H1 (cell line): ENCODE results near the gene DUS4L. TPM values are rescaled to one million over a fixed set of nuclear protein-coding genes. Genes with fewer than 3 reads are reported as not detected.

ENCODE experiments used
- CTCF ChIA-PET: fragments of 300-600 bp; sonication (Branson Sonifier 250); formaldehyde crosslinking; loops from one replicate; lab custom pipeline; 2021; ENCODE audit not compliant: partially characterized antibody; lab: Charles Lee
- POLR2A ChIA-PET: fragments of 300-600 bp; sonication (Branson Sonifier 250); formaldehyde crosslinking; loops from one replicate; lab custom pipeline; 2021; ENCODE audit warnings: inconsistent platforms; ENCODE audit not compliant: partially characterized antibody; lab: Charles Lee
- DNase-seq, 2 experiments: peaks; one replicate each; pipeline versions ENCODE4 v3.0.0 to v3.0.0-alpha.2; 2010 to 2022; ENCODE audit warnings: low spot score in 2 of 2, low read depth in 1 of 2, mixed read lengths in 1 of 2
- FAIRE-seq: peaks from 2 replicates; lab custom pipeline; 2011; peaks lifted over from hg19 to GRCh38; lab: Jason Lieb, UNC
- H2AFZ ChIP-seq: 2 replicates; pipeline ENCODE4 v1.8.1; 2012; ENCODE audit warnings: low read length, inconsistent platforms
- H2AK5ac ChIP-seq: 2 replicates; pipeline ENCODE4 v1.6.1; 2013; ENCODE audit warnings: low read depth, low read length
- H2BK120ac ChIP-seq: replicated peaks from 2 replicates; pipeline ENCODE3; 2013; ENCODE audit warnings: low read depth, low read length, inconsistent platforms
- H2BK12ac ChIP-seq: 2 replicates; pipeline ENCODE4 v1.6.1; 2013; ENCODE audit warnings: low read depth, low read length
- H2BK15ac ChIP-seq: 2 replicates; pipeline ENCODE4 v1.6.1; 2013; ENCODE audit warnings: low read length
- H2BK20ac ChIP-seq: 2 replicates; pipeline ENCODE4 v1.6.1; 2013; ENCODE audit warnings: low read length
- H2BK5ac ChIP-seq: 2 replicates; pipeline ENCODE4 v1.6.1; 2013; ENCODE audit warnings: low read depth, low read length
- H3K14ac ChIP-seq: 2 replicates; pipeline ENCODE4 v1.6.1; 2013; ENCODE audit warnings: inconsistent platforms; ENCODE audit not compliant: insufficient read length
- H3K18ac ChIP-seq: 2 replicates; pipeline ENCODE4 v1.6.1; 2013; ENCODE audit warnings: low read length; ENCODE audit errors: extremely low read depth
- H3K23ac ChIP-seq: 2 replicates; pipeline ENCODE4 v1.6.1; 2013; ENCODE audit warnings: inconsistent platforms; ENCODE audit not compliant: insufficient read length
- H3K23me2 ChIP-seq: 2 replicates; pipeline ENCODE4 v1.6.1; 2013; ENCODE audit warnings: low read depth, low read length
- H3K27ac ChIP-seq: 2 replicates; pipeline ENCODE4 v1.6.1; 2011; ENCODE audit warnings: low read depth, low read length, inconsistent platforms
- H3K27me3 ChIP-seq, 4 experiments: replicated peaks in 1 of 4; 1 replicate in 1 of 4; 2 replicates in 3 of 4; pipeline versions ENCODE4 v1.6.1 to v1.8.1; 2011 to 2013; ENCODE audit warnings: low read length in 3 of 4, mild to moderate bottlenecking in 3 of 4, inconsistent platforms in 2 of 4, mixed read lengths in 2 of 4, moderate library complexity in 1 of 4; ENCODE audit not compliant: control insufficient read depth in 3 of 4, insufficient read depth in 3 of 4; ENCODE audit errors: extremely low read depth in 1 of 4
- H3K36me3 ChIP-seq, 4 experiments: 2 replicates each; pipeline versions ENCODE4 v1.6.1 to v1.8.1; 2011 to 2013; ENCODE audit warnings: mild to moderate bottlenecking in 4 of 4, low read length in 3 of 4, moderate library complexity in 2 of 4, control low read depth in 1 of 4, inconsistent platforms in 1 of 4; ENCODE audit not compliant: insufficient read depth in 4 of 4, control insufficient read depth in 2 of 4
- H3K4ac ChIP-seq: replicated peaks from 2 replicates; pipeline ENCODE3; 2013; ENCODE audit warnings: low read length, low read depth, mixed read lengths, inconsistent platforms; ENCODE audit not compliant: insufficient read length
- H3K4me1 ChIP-seq, 4 experiments: replicated peaks in 1 of 4; 1 replicate in 1 of 4; 2 replicates in 3 of 4; pipeline versions ENCODE4 v1.6.1 to v1.8.1; 2011 to 2013; ENCODE audit warnings: low read length in 3 of 4, inconsistent platforms in 2 of 4, mixed read lengths in 1 of 4; ENCODE audit not compliant: insufficient read depth in 4 of 4, control insufficient read depth in 3 of 4
- H3K4me2 ChIP-seq, 2 experiments: 2 replicates each; pipeline versions ENCODE4 v1.6.1 to v1.8.1; 2011 to 2013; ENCODE audit warnings: low read depth in 2 of 2, low read length in 2 of 2, control low read depth in 1 of 2, inconsistent platforms in 1 of 2, mild to moderate bottlenecking in 1 of 2; ENCODE audit not compliant: insufficient read depth in 1 of 2
- H3K4me3 ChIP-seq, 4 experiments: fragments of 200-600, 300-600 bp in 1 of 4; sonication (generic), shearing (Covaris generic), sonication (Bioruptor Twin) in 1 of 4; 2 replicates each; pipeline versions ENCODE4 v1.5.1 to v1.8.1; 2011 to 2016; ENCODE audit warnings: low read length in 4 of 4, low read depth in 3 of 4, control low read depth in 2 of 4, inconsistent platforms in 2 of 4, mild to moderate bottlenecking in 2 of 4, mixed read lengths in 1 of 4, moderate library complexity in 1 of 4; ENCODE audit not compliant: insufficient read depth in 2 of 4; ENCODE audit errors: extremely low read depth in 1 of 4
- H3K56ac ChIP-seq: replicated peaks from 2 replicates; pipeline ENCODE3; 2013; ENCODE audit warnings: low read depth, mild to moderate bottlenecking, mixed read lengths, low read length, inconsistent platforms; ENCODE audit not compliant: insufficient read length
- H3K79me1 ChIP-seq: 2 replicates; pipeline ENCODE4 v1.6.1; 2013; ENCODE audit warnings: low read depth, low read length, control low read depth
- H3K79me2 ChIP-seq, 2 experiments: 2 replicates each; pipeline versions ENCODE4 v1.6.1 to v1.8.1; 2012 to 2013; ENCODE audit warnings: low read length in 2 of 2, mild to moderate bottlenecking in 2 of 2, inconsistent platforms in 1 of 2; ENCODE audit not compliant: insufficient read depth in 2 of 2, control insufficient read depth in 1 of 2
- H3K9ac ChIP-seq, 4 experiments: replicated peaks in 1 of 4; 1 replicate in 1 of 4; 2 replicates in 3 of 4; pipeline versions ENCODE4 v1.6.1 to v1.8.1; 2011 to 2013; ENCODE audit warnings: low read depth in 3 of 4, low read length in 3 of 4, control low read depth in 2 of 4, mild to moderate bottlenecking in 2 of 4, moderate library complexity in 2 of 4, inconsistent platforms in 1 of 4; ENCODE audit errors: extremely low read depth in 1 of 4
- H3K9me3 ChIP-seq, 2 experiments: 2 replicates each; pipeline versions ENCODE4 v1.6.1 to v1.8.1; 2012 to 2013; ENCODE audit warnings: mild to moderate bottlenecking in 2 of 2, moderate library complexity in 2 of 2, control low read depth in 1 of 2, inconsistent platforms in 1 of 2, low read depth in 1 of 2, low read length in 1 of 2, mixed read lengths in 1 of 2; ENCODE audit not compliant: insufficient read depth in 2 of 2
- H4K20me1 ChIP-seq, 2 experiments: replicated peaks in 1 of 2; 2 replicates each; pipeline versions ENCODE3 to v1.8.1; 2011 to 2013; ENCODE audit warnings: inconsistent platforms in 2 of 2, low read length in 2 of 2, mild to moderate bottlenecking in 1 of 2; ENCODE audit not compliant: insufficient read depth in 2 of 2, control insufficient read depth in 1 of 2
- H4K5ac ChIP-seq: 2 replicates; pipeline ENCODE4 v1.6.1; 2013; ENCODE audit warnings: low read length, low read depth, mixed read lengths, inconsistent platforms; ENCODE audit not compliant: insufficient read length
- H4K8ac ChIP-seq: 2 replicates; pipeline ENCODE4 v1.8.0; 2013; ENCODE audit warnings: mild to moderate bottlenecking, moderate library complexity, low read length, inconsistent platforms; ENCODE audit not compliant: insufficient read depth; ENCODE audit errors: extremely low read depth
- H4K91ac ChIP-seq: replicated peaks from 2 replicates; pipeline ENCODE3; 2013; ENCODE audit warnings: low read length, mixed read lengths, inconsistent platforms; ENCODE audit not compliant: insufficient read length
- BACH1 ChIP-seq: IDR thresholded peaks from 2 replicates; pipeline ENCODE4 v1.6.1; 2012; ENCODE audit warnings: low read length, improper control_type of control experiment
- BRCA1 ChIP-seq: IDR thresholded peaks from 2 replicates; pipeline ENCODE4 v1.6.1; 2012; ENCODE audit warnings: low read depth, low read length, improper control_type of control experiment
- CBX8 ChIP-seq: fragments of 300-800, 300-1000 bp; sonication (generic); IDR thresholded peaks from 2 replicates; pipeline ENCODE4 v1.7.1; 2016; ENCODE audit warnings: low read depth, low read length, borderline replicate concordance
- EGR1 ChIP-seq: IDR thresholded peaks from 2 replicates; pipeline ENCODE4 v1.6.1; 2011; ENCODE audit warnings: low read depth, low read length, borderline replicate concordance
- EP300 ChIP-seq, 2 experiments: IDR thresholded peaks; 1 replicate in 1 of 2; 2 replicates in 1 of 2; pipeline ENCODE4 v1.6.1; 2011 to 2012; ENCODE audit warnings: low read depth in 2 of 2, low read length in 2 of 2, mild to moderate bottlenecking in 2 of 2, borderline replicate concordance in 1 of 2, inconsistent platforms in 1 of 2, moderate library complexity in 1 of 2
- WGBS, 2 experiments: shearing (Covaris generic) in 1 of 2; methylation state at CpG; one replicate each; pipeline versions ENCODE4 v1.1.6 to v1.1.7; 2013 to 2015; ENCODE audit warnings: low lambda C conversion rate in 2 of 2, mixed read lengths in 2 of 2, inconsistent platforms in 1 of 2, low coverage in 1 of 2, missing lambda C conversion rate in 1 of 2; ENCODE audit not compliant: insufficient replicate concordance in 2 of 2, insufficient coverage in 1 of 2, insufficient read length in 1 of 2; ENCODE audit errors: extremely low coverage in 1 of 2, missing lambda C conversion rate in 1 of 2; 5-methylcytosine and 5-hydroxymethylcytosine counted together
- polyA plus RNA-seq, 7 experiments: library from polyadenylated mRNA; depleted of rRNA in 3 of 7; stranded (reverse) in 5 of 7; unstranded in 2 of 7; fragments of >200 nt in 5 of 7; fragments of 200-250 nt in 2 of 7; gene quantifications; 1 replicate in 5 of 7; 2 replicates in 1 of 7; 4 replicates in 1 of 7; pipeline versions ENCODE4 v1.2.1 to v1.2.3, GENCODE V29; 2011 to 2013; ENCODE audit warnings: missing spikeins in 2 of 7, mixed read lengths in 2 of 7
- total RNA-seq: library from RNA; stranded (reverse); fragmentation: NEBNext Ultra II Directional; extraction: Animal tissue kit (Norgen Biotek cat#: 25700); gene quantifications from 2 replicates; pipeline ENCODE4 v1.2.1, GENCODE V29; 2021
- TF ChIP-seq, protein P1 (sequence below), 3 experiments: IDR thresholded peaks; 1 replicate in 2 of 3; 2 replicates in 1 of 3; pipeline versions ENCODE4 v1.5.1 to v1.6.1; 2011; ENCODE audit warnings: low read length in 3 of 3, mild to moderate bottlenecking in 3 of 3, inconsistent platforms in 2 of 3, low read depth in 1 of 3, moderate library complexity in 1 of 3; ENCODE audit not compliant: insufficient read depth in 1 of 3; ENCODE audit errors: control extremely low read depth in 1 of 3

DUS4L gene
- total and polyA plus RNA-seq, 2 of the 8 experiments (the other 6 are each of a cell fraction or from before 2014, with no cell fraction given) = 6.1 to 11.5 TPM

DNA sequence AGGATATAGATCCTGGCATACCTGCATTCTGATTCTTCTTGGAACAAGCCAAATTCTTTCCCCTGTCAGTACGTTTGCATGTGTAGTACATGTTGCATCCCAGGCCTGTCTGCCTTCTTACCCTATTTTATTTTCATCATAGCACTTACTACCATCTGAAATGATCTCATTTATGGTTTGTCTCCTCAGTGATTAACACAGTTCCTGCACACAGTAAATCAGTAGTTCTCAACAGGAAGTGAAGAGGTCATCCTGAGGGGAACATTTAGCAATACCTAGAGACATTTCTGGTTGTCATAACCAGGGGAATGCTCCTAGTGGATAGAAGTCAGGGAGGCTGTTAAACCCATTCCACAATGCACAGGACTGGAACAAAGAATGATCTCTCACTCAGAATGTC is 58.7 kb downstream of the DUS4L start:
- no peaks in the 10 kb centered on the region for H3K23me2 ChIP-seq
- no peak overlapping the region for H3K4ac ChIP-seq
- no peak overlapping the region for H4K8ac ChIP-seq
- no peaks in the 10 kb centered on the region for H3K4me1 ChIP-seq
- FAIRE-seq = no peak
- 82% methylated on average over 1 of the region's 1 CpG; no CpG with 5 or more reads in 1 of the 2 experiments for WGBS, 2 experiments
- no peak overlapping the region for H2BK12ac ChIP-seq
- no peak overlapping the region for H2BK5ac ChIP-seq
- H2AFZ ChIP-seq = no peak overlapping the region
- H3K9ac ChIP-seq = no peak overlapping the region
- no peak overlapping the region for H3K4me3 ChIP-seq
- H3K23ac ChIP-seq = no peak overlapping the region
- TF ChIP-seq EP300 (IDR thresholded peaks at IDR 0.05; ENCODE audit: borderline replicate concordance in 1 of 2, low read depth in 2 of 2, low read length in 2 of 2) = no peak
- no peak for TF ChIP-seq CBX8
- TF ChIP-seq EGR1 = no peak
- TF ChIP-seq BACH1 = no peak
- TF ChIP-seq, protein P1, sequence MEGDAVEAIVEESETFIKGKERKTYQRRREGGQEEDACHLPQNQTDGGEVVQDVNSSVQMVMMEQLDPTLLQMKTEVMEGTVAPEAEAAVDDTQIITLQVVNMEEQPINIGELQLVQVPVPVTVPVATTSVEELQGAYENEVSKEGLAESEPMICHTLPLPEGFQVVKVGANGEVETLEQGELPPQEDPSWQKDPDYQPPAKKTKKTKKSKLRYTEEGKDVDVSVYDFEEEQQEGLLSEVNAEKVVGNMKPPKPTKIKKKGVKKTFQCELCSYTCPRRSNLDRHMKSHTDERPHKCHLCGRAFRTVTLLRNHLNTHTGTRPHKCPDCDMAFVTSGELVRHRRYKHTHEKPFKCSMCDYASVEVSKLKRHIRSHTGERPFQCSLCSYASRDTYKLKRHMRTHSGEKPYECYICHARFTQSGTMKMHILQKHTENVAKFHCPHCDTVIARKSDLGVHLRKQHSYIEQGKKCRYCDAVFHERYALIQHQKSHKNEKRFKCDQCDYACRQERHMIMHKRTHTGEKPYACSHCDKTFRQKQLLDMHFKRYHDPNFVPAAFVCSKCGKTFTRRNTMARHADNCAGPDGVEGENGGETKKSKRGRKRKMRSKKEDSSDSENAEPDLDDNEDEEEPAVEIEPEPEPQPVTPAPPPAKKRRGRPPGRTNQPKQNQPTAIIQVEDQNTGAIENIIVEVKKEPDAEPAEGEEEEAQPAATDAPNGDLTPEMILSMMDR (IDR thresholded peaks at IDR 0.05; ENCODE audit: control extremely low read depth in 1 of 3, insufficient read depth in 1 of 3, low read depth in 1 of 3, low read length in 3 of 3) = no peak
- TF ChIP-seq BRCA1 = no peak
- POLR2A ChIA-PET = no interaction called here
- H2BK20ac ChIP-seq = no peak overlapping the region
- no peak overlapping the region for H2BK120ac ChIP-seq
- no peak overlapping the region for H4K5ac ChIP-seq
- H3K14ac ChIP-seq = no peak overlapping the region
- H3K27me3 ChIP-seq = no peaks in the 10 kb centered on the region
- H2AK5ac ChIP-seq = no peak overlapping the region
- no peak for DNase-seq
- H3K79me2 ChIP-seq = no peaks in the 10 kb centered on the region
- H3K18ac ChIP-seq = no peak overlapping the region
- no peak overlapping the region for H2BK15ac ChIP-seq
- H3K79me1 ChIP-seq = no peaks in the 10 kb centered on the region
- H3K4me2 ChIP-seq = no peak overlapping the region
- H4K20me1 ChIP-seq = no peaks in the 10 kb centered on the region
- no peak overlapping the region for H4K91ac ChIP-seq
- no peaks in the 10 kb centered on the region for H3K36me3 ChIP-seq
- H3K27ac ChIP-seq = no peak overlapping the region
- no peaks in the 10 kb centered on the region for H3K9me3 ChIP-seq
- no peak overlapping the region for H3K56ac ChIP-seq
- CTCF ChIA-PET = interaction anchor here (1.3 kb wide), 1 partner anchor 10 kb away, joined by 4 read pairs; no protein-coding TSS in a partner anchor
